ENCODE measurements around the gene TMSB10. TPM values are rescaled to one million over a fixed set of nuclear protein-coding genes. Genes with fewer than 3 reads are reported as not detected.

The TMSB10 gene
- total RNA-seq, 1 donor from 2014 or later: 2,521 TPM

DNA sequence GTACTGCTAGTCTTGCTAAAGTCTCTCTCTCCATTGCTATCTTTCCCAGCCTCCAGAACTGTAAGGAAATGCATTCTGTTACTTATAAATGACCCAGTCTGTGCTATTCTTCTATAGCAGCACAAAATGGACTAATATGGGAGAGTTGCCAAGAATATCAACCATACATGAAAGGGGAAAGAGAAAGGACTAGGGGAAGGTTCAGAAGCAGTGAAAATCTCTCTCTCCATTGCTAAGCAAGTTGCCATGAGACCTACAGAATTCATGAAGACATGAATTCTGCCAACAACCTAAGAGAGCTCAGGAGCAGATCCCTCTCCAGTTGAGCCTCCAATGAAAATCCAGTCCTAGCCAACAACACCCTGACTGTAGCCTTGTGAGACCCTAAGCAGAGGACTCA is 21.0 kb upstream of the TMSB10 start:
- DNase-seq (ENCODE audit: low spot score): no peak
- no peak overlapping the region for H3K27ac Mint-ChIP-seq (ENCODE audit: unreplicated experiment)

DNA sequence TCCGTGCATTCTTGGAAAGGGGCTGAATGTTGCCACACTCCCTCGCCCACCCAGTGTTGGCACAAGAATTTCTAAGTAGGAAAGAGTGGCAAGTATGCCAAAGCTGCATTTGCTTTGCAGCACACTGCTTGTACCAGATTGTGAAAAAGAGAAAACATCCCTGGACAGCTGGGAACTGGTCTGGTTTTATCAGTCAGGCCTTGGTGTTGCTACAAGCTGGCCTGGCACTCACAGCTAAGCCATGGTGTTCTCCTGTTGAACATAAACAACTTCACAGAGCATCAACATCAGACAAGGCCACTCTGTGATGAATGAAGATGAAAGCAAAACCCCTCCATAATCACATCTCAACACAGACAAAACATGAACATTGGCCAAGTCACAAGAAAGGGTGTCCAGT is 20.3 kb upstream of the TMSB10 start:
- H3K36me3 Mint-ChIP-seq (ENCODE audit: low read depth): no peaks in the 10 kb centered on the region
- DNase-seq (ENCODE audit: low spot score): no peak
- no peaks in the 10 kb centered on the region for H3K9me3 Mint-ChIP-seq (ENCODE audit: low read depth)
- H3K27me3 Mint-ChIP-seq (ENCODE audit: low read depth): peaks cover 11% of the 10 kb centered on the region
- no peak overlapping the region for H3K4me3 Mint-ChIP-seq (ENCODE audit: unreplicated experiment)
- peaks cover 48% of the 10 kb centered on the region for H3K4me1 Mint-ChIP-seq (ENCODE audit: low read depth)
- no peak overlapping the region for H3K27ac Mint-ChIP-seq (ENCODE audit: unreplicated experiment)
- TF ChIP-seq, protein P1, sequence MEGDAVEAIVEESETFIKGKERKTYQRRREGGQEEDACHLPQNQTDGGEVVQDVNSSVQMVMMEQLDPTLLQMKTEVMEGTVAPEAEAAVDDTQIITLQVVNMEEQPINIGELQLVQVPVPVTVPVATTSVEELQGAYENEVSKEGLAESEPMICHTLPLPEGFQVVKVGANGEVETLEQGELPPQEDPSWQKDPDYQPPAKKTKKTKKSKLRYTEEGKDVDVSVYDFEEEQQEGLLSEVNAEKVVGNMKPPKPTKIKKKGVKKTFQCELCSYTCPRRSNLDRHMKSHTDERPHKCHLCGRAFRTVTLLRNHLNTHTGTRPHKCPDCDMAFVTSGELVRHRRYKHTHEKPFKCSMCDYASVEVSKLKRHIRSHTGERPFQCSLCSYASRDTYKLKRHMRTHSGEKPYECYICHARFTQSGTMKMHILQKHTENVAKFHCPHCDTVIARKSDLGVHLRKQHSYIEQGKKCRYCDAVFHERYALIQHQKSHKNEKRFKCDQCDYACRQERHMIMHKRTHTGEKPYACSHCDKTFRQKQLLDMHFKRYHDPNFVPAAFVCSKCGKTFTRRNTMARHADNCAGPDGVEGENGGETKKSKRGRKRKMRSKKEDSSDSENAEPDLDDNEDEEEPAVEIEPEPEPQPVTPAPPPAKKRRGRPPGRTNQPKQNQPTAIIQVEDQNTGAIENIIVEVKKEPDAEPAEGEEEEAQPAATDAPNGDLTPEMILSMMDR (IDR thresholded peaks at IDR 0.05): no peak

More for the DNA sequence above, 21.0 kb upstream of the TMSB10 start:
- no peak overlapping the region for H3K4me3 Mint-ChIP-seq (ENCODE audit: unreplicated experiment)
- H3K4me1 Mint-ChIP-seq (ENCODE audit: low read depth): peaks cover 51% of the 10 kb centered on the region
- H3K9me3 Mint-ChIP-seq (ENCODE audit: low read depth): no peaks in the 10 kb centered on the region
- H3K27me3 Mint-ChIP-seq (ENCODE audit: low read depth): peaks cover 16% of the 10 kb centered on the region
- TF ChIP-seq, protein P1 (IDR thresholded peaks at IDR 0.05): no peak
- H3K36me3 Mint-ChIP-seq (ENCODE audit: low read depth): no peaks in the 10 kb centered on the region

DNA sequence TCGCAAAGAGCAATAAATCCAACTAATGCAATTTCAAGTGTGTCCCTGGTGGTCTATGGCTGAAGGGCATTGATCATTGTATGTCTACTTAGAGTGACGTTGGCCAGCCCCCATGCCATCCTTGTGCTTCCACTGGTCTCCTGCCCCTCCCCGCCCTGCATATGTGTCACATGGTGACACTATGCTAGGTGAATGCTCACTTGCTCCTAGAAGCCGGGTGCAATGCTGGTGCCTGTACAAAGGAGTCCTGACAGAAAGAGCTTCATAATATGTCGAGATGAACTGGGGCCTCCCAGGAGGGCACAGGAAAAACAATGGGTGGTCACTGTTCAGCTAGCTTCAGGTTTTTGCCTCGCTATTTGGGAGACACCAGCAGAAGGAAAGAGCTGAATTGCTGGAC is 18.7 kb upstream of the TMSB10 start:
- no peak for DNase-seq (ENCODE audit: low spot score)
- Mint-ChIP-seq H3K9me3 (ENCODE audit: low read depth) (no peaks in the 10 kb centered on the region), H3K27ac (ENCODE audit: unreplicated experiment) (no peak overlapping the region), H3K4me3 (ENCODE audit: unreplicated experiment) (no peak overlapping the region), H3K36me3 (ENCODE audit: low read depth) (no peaks in the 10 kb centered on the region), H3K4me1 (ENCODE audit: low read depth) (peaks cover 34% of the 10 kb centered on the region), H3K27me3 (ENCODE audit: low read depth) (no peaks in the 10 kb centered on the region)
- TF ChIP-seq, protein P1 (IDR thresholded peaks at IDR 0.05): no peak

DNA sequence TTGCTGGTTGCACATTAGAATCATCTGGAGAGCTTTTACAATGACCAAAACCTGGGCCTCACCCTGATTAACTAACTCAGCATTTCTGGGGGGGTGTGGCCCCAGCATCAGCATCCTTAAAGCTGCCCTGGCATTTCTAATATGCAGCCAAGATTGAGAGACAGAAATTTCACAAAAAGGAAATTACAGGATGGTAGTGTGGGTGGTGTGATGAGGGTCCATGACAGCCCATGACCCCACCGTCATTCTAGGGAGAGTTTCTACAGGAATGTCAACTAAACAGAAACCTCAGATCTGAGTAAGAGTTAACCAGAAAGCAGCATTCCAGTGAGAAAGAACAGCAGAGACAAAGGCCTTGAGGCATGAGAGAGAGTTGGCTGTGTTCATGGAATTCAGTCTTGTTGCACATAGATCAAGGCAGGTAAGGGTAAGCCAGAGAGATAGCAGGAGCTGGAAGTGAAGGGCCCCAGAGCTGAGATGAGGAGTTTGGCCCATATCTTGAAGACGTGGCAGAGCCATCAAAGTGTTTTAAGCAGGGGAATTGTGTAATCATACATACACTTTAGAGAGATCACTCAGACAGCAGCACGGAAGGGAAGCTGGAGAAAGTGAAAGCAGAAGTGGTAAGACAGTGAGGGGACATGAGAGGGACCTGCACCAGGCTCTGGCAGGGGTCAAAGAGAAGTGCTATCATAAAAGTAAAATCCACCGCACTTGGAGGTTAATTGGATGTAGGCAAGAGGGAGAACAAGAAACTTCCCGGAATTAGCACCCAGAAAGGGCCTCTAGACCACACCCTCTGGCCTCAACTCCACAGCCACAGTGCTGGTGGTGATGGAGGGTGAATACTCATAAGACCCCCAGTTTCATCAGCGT is 16.8 kb upstream of the TMSB10 start:
- H3K4me3 Mint-ChIP-seq (ENCODE audit: unreplicated experiment): no peak overlapping the region
- H3K9me3 Mint-ChIP-seq (ENCODE audit: low read depth): no peaks in the 10 kb centered on the region
- H3K27ac Mint-ChIP-seq (ENCODE audit: unreplicated experiment): peak overlapping the region; percentile 64
- TF ChIP-seq, protein P1 (IDR thresholded peaks at IDR 0.05): no peak
- H3K36me3 Mint-ChIP-seq (ENCODE audit: low read depth): no peaks in the 10 kb centered on the region
- DNase-seq (ENCODE audit: low spot score): no peak
- H3K4me1 Mint-ChIP-seq (ENCODE audit: low read depth): peaks cover 17% of the 10 kb centered on the region
- H3K27me3 Mint-ChIP-seq (ENCODE audit: low read depth): no peaks in the 10 kb centered on the region

DNA sequence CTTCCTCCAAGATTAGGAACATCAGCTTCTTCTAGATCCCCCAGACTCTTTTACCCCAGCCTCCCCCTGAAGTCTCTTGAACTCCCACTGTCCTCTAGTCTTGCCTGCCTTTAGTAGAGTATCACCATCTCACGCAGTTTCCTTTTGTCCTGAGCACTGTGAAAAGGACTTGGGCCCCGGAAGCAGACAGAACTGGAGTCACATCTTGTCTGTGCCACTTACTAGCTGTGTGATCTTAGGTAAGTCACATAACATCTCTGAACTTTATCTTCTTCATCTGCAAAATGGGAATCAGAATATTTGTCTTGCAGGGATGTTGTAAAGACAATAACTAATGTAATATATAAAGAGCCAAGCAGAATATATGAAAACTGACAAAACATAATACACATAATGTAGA is 16.1 kb upstream of the TMSB10 start:
- H3K4me1 Mint-ChIP-seq (ENCODE audit: low read depth): peaks cover 15% of the 10 kb centered on the region
- no peaks in the 10 kb centered on the region for H3K36me3 Mint-ChIP-seq (ENCODE audit: low read depth)
- no peak for DNase-seq (ENCODE audit: low spot score)
- TF ChIP-seq, protein P1 (IDR thresholded peaks at IDR 0.05): no peak
- no peaks in the 10 kb centered on the region for H3K27me3 Mint-ChIP-seq (ENCODE audit: low read depth)
- no peaks in the 10 kb centered on the region for H3K9me3 Mint-ChIP-seq (ENCODE audit: low read depth)
- no peak overlapping the region for H3K27ac Mint-ChIP-seq (ENCODE audit: unreplicated experiment)
- no peak overlapping the region for H3K4me3 Mint-ChIP-seq (ENCODE audit: unreplicated experiment)
